ENCODE results near the gene LGALS7B.

DNA sequence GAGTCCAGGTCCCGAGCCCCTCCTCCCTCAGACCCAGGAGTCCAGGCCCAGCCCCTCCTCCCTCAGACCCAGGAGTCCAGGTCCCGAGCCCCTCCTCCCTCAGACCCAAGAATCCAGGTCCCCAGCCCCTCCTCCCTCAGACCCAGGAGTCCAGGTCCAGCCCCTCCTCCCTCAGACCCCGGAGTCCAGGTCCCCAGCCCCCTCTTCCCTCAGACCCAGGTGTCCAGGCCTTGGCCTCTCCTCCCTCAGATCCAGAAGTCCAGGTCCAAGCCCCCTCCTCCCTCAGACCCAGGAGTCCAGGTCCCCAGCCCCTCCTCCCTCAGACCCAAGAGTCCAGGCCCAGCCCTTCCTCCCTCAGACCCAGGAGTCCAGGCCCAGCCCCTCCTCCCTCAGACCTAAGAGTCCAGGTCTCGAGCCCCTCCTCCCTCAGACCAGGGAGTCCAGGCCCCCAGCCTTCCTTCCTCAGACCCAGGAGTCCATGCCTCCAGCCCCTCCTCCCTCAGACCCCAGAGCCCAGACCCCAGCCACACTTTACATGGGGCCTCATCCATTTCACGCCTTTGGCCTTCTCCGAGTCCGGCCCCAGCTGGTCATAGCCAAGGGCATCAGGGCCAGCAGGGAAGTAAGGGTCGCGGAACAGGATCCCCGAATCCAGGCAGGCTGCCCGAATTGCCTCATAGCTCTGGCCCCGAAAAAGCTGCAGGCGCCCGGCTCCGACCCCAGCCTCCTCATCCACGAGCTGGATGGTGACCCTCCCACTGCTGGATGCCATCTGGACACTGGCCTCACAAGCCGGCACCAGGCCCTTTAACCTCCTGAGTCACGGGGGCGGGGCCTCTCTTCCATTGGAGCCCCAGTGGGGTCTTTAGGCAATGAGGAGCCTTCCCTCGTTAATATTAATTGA lies 45.4 kb upstream of the LGALS7B start:
- TF ChIP-seq, protein P1, sequence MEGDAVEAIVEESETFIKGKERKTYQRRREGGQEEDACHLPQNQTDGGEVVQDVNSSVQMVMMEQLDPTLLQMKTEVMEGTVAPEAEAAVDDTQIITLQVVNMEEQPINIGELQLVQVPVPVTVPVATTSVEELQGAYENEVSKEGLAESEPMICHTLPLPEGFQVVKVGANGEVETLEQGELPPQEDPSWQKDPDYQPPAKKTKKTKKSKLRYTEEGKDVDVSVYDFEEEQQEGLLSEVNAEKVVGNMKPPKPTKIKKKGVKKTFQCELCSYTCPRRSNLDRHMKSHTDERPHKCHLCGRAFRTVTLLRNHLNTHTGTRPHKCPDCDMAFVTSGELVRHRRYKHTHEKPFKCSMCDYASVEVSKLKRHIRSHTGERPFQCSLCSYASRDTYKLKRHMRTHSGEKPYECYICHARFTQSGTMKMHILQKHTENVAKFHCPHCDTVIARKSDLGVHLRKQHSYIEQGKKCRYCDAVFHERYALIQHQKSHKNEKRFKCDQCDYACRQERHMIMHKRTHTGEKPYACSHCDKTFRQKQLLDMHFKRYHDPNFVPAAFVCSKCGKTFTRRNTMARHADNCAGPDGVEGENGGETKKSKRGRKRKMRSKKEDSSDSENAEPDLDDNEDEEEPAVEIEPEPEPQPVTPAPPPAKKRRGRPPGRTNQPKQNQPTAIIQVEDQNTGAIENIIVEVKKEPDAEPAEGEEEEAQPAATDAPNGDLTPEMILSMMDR (conservative IDR thresholded peaks at IDR 0.05; ENCODE audit: low read depth in 2 of 2), result no peak
- TF ChIP-seq ETS1 (IDR thresholded peaks at IDR 0.05), result no peak
- no peak for TF ChIP-seq EZH2phosphoT487 (IDR thresholded peaks at IDR 0.05; ENCODE audit: unreplicated experiment)
- TF ChIP-seq POLR2AphosphoS5 (IDR thresholded peaks at IDR 0.05; ENCODE audit: low read depth), result no peak
